ENCODE results near the gene DHCR24.

The DHCR24 gene

DNA sequence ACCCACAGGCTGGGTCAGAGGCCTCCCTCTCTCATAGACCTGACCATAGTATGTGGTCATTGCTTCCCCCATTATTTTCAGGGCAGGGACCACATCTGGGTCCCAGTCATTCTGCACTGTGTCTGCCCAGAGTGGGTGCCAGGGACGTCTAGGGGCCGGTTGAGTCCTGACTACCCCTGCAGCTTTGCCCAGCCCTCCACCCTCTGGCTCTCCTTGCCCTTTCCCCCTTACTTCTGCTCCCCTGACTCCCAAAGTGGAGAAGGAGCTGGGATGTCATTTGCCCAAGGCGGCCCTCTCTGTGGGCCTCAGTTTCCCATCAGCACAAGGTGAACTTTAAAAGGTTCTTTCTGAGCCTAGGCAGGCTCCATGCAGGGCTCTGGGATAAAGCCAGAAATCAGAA lies 81.5 kb downstream of the DHCR24 start:
- no peak for DNase-seq (ENCODE audit: extremely low read depth in 1 of 2, low read depth in 1 of 2)

DNA sequence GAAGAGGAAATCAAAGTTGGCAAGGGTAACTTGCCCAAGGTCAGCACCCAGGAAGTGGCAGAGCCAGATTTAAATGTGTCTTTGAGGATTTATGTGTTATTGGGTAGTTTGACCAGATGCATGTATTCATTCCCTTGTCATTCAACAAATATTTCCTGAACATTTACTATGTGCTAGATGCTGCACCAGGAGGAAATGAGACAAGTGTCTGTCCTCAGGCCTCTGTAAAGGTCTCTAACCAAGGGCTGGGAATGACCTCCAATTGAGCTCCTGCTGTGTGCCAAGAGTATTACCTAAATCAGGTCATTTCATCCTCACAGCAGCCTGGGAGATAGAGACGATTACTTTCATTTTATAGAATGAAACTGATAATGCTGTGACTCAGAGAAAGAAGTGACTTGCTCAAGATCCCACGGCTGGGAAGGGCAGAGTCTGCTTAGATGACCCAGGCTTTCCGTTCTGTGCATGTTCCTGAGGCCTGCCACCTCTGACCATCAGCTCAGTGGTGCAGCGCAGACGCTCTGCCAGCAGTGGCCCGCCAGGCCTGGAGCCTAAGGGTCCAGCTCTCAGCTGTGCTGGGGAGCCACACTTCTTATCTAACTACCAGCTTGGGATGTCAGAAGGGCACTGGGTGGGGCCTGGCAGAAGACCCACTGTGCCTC lies 82.4 kb downstream of the DHCR24 start:
- DNase-seq (ENCODE audit: extremely low read depth in 1 of 2, low read depth in 1 of 2): peak in 1 of 2 donors; percentile 39

- DNase-seq (ENCODE audit: extremely low read depth in 1 of 2, low read depth in 1 of 2): no peak
Observed at GRCh38 chr1:54803761-54804470, 83.1 kb downstream of the DHCR24 start.

DNA sequence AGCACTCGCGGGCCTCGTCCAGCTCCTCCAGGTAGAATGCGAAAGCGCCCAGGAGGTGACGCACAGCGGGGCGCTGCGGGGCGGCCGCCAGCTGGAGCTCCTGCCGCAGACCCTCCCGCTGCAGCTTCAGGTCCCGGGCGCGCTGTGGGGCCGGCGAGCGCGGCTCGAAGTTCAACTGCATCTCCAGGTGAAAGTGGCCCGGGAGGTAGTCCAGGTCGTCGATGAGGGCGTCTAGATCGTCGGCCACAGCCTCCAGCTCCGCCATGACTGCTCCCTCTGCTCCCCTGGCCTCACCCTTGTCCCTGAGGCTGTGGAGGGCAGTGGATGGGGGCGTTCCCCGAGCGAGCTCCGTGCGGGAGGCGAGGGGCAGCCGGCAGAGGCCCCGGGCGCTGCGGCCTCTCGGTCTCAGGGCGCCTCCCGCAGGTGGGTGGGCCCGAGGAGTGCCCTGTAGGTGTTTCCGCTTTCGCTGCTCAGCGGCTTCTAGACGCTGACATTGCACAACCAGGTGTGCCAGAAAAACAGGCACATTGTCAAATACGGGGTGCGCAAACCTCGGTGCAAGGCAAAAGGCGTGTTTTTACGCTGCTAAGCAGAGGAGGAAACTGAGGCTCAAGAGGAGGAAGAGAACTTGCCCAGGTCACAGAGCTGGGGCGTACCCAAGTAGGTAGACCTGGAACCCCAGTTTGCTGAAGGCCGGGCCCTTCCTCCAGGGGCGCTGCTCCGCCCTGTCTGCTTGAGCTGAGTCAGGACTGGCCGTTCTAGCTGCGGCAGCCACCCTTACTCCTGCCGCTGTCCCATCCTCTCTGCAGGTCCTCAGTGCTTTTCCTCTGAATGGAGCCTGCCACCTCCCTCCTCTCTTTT lies 85.9 kb downstream of the DHCR24 start, which contains the start of gene TTC22:
Gene TTC22, minus strand, starts transcription at position 425 of the 861 bp plus-strand sequence. Its CDS starts 160 bp downstream, at position 265.
- DNase-seq (ENCODE audit: extremely low read depth in 1 of 2, low read depth in 1 of 2): peak in 1 of 2 donors; percentile 51

DNA sequence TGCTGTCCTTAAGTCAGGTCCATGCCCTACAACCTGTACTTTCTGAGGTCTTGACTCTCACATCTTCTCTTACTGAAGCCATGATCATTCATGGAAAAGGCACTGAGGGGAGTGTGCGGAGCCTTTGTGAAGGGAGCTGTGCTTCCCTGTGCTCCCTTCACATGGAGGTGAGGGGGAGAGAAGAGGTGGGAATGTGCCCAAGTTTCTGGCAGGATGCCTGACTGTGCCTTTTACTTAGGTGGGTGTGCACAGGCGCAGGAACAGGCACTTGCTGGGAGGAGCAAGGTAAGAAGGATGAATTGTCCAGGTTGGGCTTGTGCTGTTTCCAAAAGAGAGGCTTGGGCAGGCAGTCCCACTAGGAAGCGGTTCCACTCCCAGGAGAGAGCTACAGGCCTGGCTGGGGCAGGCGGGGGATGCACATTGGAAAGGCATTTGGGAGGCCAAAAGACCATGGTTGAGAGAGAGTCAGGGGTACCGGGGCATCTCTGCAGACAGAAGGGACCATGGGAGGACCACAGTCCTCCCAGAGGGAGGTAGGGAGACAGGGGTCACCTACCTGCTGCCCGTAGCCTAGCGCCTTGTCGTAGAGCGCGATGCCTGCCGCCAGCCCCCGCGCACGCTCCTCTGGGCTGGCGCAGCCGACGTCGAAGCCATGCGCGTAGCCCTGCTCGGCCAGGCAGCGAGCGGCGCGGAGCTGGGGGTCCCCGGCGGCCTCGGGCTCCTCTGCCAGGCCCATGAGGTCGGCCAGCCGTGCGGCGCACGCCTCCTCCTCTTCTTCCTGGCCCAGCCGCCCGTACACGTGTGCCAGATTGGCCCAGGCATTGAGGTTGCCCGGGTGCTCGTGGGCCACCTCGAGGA lies 86.7 kb downstream of the DHCR24 start:
- DNase-seq (ENCODE audit: extremely low read depth in 1 of 2, low read depth in 1 of 2): no peak
